Activated naive CD8-positive, alpha-beta T cell treated with anti-CD3 and anti-CD28 coated beads for 36 hours (primary cell): ENCODE data around the gene COMP. TPM values are rescaled to one million over a fixed set of nuclear protein-coding genes. Genes with fewer than 3 reads are reported as not detected.
"Not testable (repeated sequence)": the region's sequence is repeated elsewhere in the genome, so short reads cannot be mapped to it uniquely, and the experiment has no call there.

Source experiments
- DNase-seq: peaks from one replicate; pipeline ENCODE4 v3.0.0; 2021
- H3K27ac Mint-ChIP-seq: one replicate; pipeline ENCODE4 v1.8.0; 2022; ENCODE audit warnings: mild to moderate bottlenecking, moderate library complexity, mixed read lengths
- H3K27me3 Mint-ChIP-seq: one replicate; pipeline ENCODE4 v1.8.0; 2022; ENCODE audit warnings: mild to moderate bottlenecking, mixed read lengths
- H3K36me3 Mint-ChIP-seq: one replicate; pipeline ENCODE4 v1.8.0; 2021; ENCODE audit warnings: mild to moderate bottlenecking, mixed read lengths
- H3K4me1 Mint-ChIP-seq: one replicate; pipeline ENCODE4 v1.8.0; 2021; ENCODE audit warnings: mixed read lengths
- H3K4me3 Mint-ChIP-seq: one replicate; pipeline ENCODE4 v1.8.0; 2022; ENCODE audit warnings: mild to moderate bottlenecking, moderate library complexity, mixed read lengths
- H3K9me3 Mint-ChIP-seq: one replicate; pipeline ENCODE4 v1.8.0; 2022; ENCODE audit warnings: mixed read lengths
- total RNA-seq, 2 experiments: library from RNA; stranded (reverse); gene quantifications; one replicate each; pipeline ENCODE4 v1.2.3, GENCODE V29; 2021

COMP gene
- total RNA-seq, 2 experiments from 2014 or later = not detected

DNA sequence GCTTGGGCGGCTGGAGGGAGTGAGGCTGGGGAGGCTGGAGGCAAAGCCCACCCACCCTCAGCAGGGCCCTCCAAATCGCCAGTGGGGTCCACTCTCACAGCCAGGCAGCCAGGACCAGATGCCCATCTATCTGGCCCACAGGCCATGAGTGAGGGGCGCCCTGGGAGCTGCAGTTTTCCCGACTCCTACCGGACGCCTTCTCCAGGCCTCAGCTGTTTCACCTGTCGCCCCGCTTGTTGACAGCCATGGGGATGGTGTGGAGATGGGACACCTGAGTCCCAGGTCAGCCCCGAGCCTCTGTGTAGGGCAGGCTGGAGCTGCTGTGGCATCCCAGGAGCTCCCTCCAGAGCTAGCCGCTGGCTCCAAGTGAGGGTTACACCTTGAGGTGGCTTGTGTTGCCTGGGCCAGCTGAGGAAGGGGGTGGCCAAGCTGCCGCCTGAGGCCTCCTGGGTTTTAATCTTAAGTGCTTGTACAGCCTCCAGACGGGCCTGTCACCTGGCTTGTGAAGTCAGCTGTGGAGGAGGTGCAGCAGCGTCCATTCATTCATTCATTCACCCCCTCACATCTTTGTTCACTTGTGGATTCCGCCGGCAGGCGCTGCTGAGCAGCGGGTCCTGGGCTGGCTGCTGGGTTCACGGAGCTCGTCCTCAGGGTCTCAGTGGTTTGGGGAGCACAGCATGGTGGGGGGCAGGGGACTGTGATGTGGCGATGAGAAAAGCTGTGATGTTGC lies 52.0 kb downstream of the COMP start:
- no peak overlapping the region for H3K4me3 Mint-ChIP-seq
- no peaks in the 10 kb centered on the region for H3K4me1 Mint-ChIP-seq
- no peaks in the 10 kb centered on the region for H3K9me3 Mint-ChIP-seq
- no peaks in the 10 kb centered on the region for H3K36me3 Mint-ChIP-seq
- H3K27ac Mint-ChIP-seq = no peak overlapping the region
- no peaks in the 10 kb centered on the region for H3K27me3 Mint-ChIP-seq
- no peak for DNase-seq

DNA sequence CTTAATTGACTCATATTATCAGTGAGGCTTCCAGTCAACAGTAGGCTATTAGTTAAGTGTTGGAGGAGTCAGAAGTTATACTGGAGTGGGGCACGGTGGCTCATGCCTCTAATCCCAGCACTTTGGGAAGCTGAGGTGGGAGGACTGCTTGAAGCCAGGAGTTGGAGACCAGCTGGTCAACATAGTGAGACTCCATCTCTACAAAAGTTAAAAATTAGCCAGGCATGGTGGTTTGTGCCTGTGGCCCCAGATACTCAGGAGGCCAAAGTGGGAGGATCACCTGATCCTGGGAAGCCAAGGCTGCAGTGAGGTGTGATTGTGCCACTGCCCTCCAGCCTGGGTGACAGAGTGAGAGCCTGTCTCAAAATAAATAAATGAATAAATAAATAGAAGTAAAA lies 53.2 kb downstream of the COMP start:
- no peak for DNase-seq
- H3K36me3 Mint-ChIP-seq = no peaks in the 10 kb centered on the region
- H3K27me3 Mint-ChIP-seq = no peaks in the 10 kb centered on the region
- no peak overlapping the region for H3K4me3 Mint-ChIP-seq
- H3K27ac Mint-ChIP-seq = no peak overlapping the region
- H3K9me3 Mint-ChIP-seq = no peaks in the 10 kb centered on the region
- no peaks in the 10 kb centered on the region for H3K4me1 Mint-ChIP-seq

DNA sequence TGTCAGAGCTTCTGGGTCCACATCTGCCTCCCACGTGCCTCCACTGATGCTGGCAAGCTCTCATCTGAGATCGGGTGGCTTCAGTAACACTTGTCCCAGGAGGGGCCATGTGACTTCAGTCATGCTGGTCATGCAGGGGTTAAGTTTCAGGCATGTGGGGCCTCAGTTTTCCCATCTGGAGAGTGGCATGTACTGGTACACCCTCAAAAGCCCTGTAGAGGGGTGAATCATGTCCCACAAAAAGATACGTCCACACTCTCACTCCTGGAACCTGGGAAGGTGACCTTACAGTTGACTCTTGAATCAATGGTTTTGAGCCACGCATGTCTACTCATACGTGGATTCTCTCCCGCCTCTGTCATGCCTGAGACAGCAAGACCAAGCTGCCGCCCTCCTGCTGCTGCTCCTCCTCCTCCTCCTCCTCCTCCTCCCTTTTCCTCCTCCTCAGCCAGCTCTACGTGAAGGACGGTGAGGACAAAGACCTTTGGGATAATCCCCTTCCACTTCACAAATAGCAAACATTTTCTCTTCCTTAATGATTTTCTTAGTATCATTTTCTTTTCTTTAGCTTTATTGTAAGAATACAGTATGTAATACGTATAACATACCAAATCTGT lies 53.7 kb downstream of the COMP start:
- Mint-ChIP-seq H3K4me3 (no peak overlapping the region), H3K9me3 (no peaks in the 10 kb centered on the region), H3K4me1 (no peaks in the 10 kb centered on the region), H3K36me3 (no peaks in the 10 kb centered on the region), H3K27ac (no peak overlapping the region), H3K27me3 (no peaks in the 10 kb centered on the region)
- no peak for DNase-seq

DNA sequence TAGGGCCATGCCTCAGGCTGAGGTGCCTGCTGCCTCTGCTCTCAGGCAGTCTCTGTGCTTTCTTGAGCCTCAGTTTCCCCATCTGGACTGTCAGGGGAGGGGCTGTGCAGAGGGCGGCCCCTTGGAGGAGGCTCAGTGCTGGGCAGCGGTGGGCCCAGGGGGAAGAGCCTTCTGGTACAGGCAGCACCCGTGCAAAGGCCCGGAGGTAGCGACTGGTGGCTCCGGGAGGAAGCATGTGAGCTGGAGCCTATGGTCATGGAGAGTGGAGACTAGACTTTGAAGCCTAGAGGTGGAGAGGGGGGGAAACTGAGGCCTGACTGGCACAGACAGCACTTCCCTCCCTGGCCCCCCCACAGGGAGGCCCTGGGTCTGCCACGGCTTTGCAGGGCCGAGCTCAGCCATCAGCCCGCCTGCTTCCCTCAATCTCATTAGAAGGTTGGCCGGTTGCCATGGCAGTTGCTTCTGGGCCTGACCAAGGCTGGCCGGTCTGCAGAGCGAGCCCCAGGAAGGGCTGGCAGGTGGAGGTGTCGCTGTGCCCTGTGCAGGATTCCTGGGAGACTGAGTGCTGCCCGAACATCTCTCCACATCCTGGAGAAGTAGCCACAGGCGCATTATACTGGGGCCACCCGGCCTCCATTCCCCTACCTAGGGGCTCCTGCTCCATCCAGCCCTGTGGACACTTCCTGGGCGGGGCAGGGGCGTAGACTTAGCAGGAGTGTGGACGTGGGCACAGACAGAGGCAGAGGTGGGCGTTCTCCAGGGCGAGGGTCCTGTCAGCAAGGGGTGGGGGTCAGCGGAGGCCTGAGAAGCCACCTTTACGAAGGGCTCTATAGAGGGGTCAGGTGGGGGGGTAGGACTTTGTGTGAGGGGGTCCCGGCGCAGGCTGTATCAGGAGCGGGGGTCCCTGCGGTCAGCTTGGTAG lies 54.4 kb downstream of the COMP start:
- Mint-ChIP-seq H3K27me3 (no peaks in the 10 kb centered on the region), H3K27ac (no peak overlapping the region), H3K4me1 (peaks cover 2% of the 10 kb centered on the region), H3K9me3 (no peaks in the 10 kb centered on the region), H3K36me3 (no peaks in the 10 kb centered on the region), H3K4me3 (no peak overlapping the region)
- DNase-seq = no peak

DNA sequence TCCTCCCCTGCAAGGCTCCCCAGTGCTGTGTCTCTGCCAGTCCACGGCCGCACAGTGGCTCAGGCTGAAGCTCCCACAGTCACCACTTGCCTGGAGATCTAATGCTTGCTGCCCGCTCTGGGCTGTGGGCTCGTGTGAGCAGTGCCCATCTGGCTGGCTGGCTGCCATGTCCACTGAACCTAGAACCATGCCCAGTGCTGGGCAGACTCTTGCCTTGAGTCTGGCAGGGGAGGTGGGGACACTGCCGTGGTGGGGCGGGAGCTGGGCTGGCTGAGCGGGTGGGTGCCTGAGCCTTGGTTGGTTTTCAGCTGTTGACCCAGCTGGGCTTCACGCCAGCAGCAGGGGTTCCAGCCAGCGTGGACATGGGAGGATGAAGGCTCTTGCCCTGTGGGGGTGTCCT lies 55.4 kb downstream of the COMP start:
- Mint-ChIP-seq H3K4me3 (no peak overlapping the region), H3K27ac (no peak overlapping the region), H3K4me1 (peaks cover 7% of the 10 kb centered on the region), H3K9me3 (no peaks in the 10 kb centered on the region), H3K27me3 (no peaks in the 10 kb centered on the region), H3K36me3 (no peaks in the 10 kb centered on the region)
- DNase-seq = no peak

DNA sequence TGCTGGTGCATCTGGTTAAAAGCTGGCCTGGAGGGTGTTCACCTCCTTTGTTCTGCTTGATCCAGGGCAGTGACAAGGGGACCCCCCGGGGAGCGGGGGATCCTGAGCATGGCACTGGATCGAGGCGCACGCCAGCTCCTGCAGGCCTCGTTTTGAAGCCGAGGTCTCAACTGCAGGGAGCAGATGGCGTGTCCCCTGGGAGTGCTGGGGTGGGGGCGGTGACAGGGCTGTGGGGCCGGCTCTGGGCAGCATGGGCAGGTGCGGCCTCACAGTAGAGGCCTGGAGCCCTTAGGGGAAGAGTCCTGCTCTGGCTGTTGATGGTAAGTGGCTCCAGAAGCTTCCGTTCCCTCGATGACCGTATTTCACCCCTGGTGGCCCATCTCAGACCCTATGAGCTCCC lies 55.8 kb downstream of the COMP start:
- DNase-seq = no peak
- H3K27ac Mint-ChIP-seq = no peak overlapping the region
- no peak overlapping the region for H3K4me3 Mint-ChIP-seq
- no peaks in the 10 kb centered on the region for H3K36me3 Mint-ChIP-seq
- peaks cover 7% of the 10 kb centered on the region for H3K4me1 Mint-ChIP-seq
- no peaks in the 10 kb centered on the region for H3K9me3 Mint-ChIP-seq
- no peaks in the 10 kb centered on the region for H3K27me3 Mint-ChIP-seq

DNA sequence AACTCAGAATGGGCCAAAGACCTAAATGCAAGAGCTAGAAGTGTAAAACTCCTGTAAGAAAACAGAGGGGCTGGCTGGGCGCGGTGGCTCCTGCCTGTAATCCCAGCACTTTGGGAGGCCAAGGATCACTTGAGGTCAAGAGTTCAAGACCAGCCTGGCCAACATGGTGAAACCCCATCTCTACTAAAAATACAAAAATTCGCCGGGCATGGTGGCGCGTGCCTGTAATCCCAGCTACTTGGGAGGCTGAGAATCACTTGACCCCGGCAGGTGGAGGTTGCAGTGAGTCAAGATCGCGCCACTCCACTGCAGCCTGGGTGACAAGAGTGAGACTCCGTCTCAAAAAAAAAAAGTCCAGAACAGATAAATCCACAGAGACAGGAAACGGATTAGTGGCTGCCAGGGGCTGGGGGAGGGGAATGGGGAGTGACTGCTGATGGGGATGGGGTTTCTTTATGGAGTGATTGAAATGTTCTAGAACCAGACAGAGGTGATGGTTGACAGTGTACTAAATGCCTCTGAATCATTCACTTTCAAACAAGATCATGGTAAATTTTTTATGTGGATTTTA lies 57.3 kb downstream of the COMP start:
- not testable (repeated sequence) for H3K9me3 Mint-ChIP-seq, H3K36me3 Mint-ChIP-seq, H3K27me3 Mint-ChIP-seq, H3K4me3 Mint-ChIP-seq, H3K4me1 Mint-ChIP-seq, H3K27ac Mint-ChIP-seq, DNase-seq

DNA sequence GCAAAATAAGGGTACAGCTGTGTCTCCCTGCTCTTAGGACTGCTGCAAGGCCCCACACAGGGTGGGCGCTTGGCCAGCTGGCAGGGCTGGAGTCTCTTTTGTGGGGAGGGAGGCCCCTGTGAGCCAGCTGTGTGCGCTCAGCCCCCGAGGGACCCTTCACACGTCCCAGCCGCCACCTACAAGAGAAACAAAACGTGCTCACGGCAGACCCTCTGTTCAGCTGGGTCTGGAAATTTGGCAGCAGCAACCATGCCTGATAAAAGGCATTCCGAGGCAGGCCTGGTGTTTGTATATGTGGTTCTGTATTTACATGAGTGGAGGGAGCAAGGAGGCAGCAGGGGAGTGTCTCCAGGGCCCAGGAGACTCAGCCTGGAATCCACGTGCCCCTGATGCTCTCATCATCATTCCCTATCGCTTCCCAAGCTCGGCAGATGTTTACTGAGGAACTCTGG lies 57.9 kb downstream of the COMP start:
- Mint-ChIP-seq H3K9me3 (no peaks in the 10 kb centered on the region), H3K4me1 (peaks cover 7% of the 10 kb centered on the region), H3K27me3 (no peaks in the 10 kb centered on the region), H3K36me3 (no peaks in the 10 kb centered on the region), H3K4me3 (no peak overlapping the region), H3K27ac (no peak overlapping the region)
- DNase-seq = no peak

Other genes starting within 250 kb of the COMP start
- 100 to 1,000 TPM; 168 to 170 TPM for gene FKBP8, start 247.7 kb downstream of the COMP start, total RNA-seq
- gene KXD1, start 233.4 kb downstream of the COMP start, total RNA-seq = 100 to 1,000 TPM; 116 to 124 TPM
- 1,000 to 10,000 TPM; 1,816 to 1,826 TPM for gene UBA52, start 219.4 kb downstream of the COMP start, total RNA-seq
- gene REX1BD, start 202.5 kb downstream of the COMP start, total RNA-seq = 10 to 100 TPM; 71.6 to 74.7 TPM
- not detected for gene CRLF1, start 184.5 kb downstream of the COMP start, total RNA-seq
- not detected for gene TMEM59L, start 178.4 kb downstream of the COMP start, total RNA-seq
- 10 to 100 TPM; 15.8 to 16.1 TPM for gene KLHL26, start 154.3 kb downstream of the COMP start, total RNA-seq
- 1 to 10 TPM; 5.1 TPM for gene CRTC1, start 107.6 kb downstream of the COMP start, total RNA-seq
- gene UPF1, start 40.7 kb upstream of the COMP start, total RNA-seq = 10 to 100 TPM; 78.9 to 84.6 TPM
- gene CERS1, start 104.9 kb upstream of the COMP start, total RNA-seq = under 1 TPM; 0.19 to 0.28 TPM
- gene COPE, start 128.1 kb upstream of the COMP start, total RNA-seq = 100 to 1,000 TPM; 169 to 174 TPM
- 10 to 100 TPM; 87.4 to 89.2 TPM for gene DDX49, start 128.4 kb upstream of the COMP start, total RNA-seq
- gene HOMER3, start 149.9 kb upstream of the COMP start, total RNA-seq = not detected
- 10 to 100 TPM; 74.2 to 81.8 TPM for gene SUGP2, start 242.2 kb upstream of the COMP start, total RNA-seq
- gene ARMC6, start 242.3 kb upstream of the COMP start, total RNA-seq = 10 to 100 TPM; 51.3 to 54.0 TPM